ENCODE measurements around the gene SPOCK3.
"Not testable (repeated sequence)": the region's sequence is repeated elsewhere in the genome, so short reads cannot be mapped to it uniquely, and the experiment has no call there.

DNA sequence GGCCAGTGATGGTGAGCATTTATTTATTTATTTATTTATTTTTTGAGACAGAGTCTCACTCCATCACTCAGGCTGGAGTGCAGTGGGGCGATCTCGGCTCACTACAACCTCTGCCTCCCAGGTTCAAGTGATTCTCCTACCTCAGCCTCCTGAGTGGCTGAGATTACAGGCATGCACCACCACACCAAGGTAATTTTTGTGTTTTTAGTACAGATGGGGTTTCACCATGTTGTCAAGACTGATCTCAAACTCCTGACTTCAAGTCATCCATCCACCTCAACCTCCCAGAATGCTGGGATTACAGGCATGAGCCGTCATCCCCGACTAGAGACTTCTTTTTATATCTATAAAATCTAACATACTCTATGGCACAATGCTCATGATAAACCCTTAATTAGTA, 495.1 kb downstream of the SPOCK3 start:
- TF ChIP-seq, protein P1, sequence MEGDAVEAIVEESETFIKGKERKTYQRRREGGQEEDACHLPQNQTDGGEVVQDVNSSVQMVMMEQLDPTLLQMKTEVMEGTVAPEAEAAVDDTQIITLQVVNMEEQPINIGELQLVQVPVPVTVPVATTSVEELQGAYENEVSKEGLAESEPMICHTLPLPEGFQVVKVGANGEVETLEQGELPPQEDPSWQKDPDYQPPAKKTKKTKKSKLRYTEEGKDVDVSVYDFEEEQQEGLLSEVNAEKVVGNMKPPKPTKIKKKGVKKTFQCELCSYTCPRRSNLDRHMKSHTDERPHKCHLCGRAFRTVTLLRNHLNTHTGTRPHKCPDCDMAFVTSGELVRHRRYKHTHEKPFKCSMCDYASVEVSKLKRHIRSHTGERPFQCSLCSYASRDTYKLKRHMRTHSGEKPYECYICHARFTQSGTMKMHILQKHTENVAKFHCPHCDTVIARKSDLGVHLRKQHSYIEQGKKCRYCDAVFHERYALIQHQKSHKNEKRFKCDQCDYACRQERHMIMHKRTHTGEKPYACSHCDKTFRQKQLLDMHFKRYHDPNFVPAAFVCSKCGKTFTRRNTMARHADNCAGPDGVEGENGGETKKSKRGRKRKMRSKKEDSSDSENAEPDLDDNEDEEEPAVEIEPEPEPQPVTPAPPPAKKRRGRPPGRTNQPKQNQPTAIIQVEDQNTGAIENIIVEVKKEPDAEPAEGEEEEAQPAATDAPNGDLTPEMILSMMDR (IDR thresholded peaks at IDR 0.05): not testable (repeated sequence)
- not testable (repeated sequence) for TF ChIP-seq POLR2A (IDR thresholded peaks at IDR 0.05)

All from right lobe of liver (tissue), 4 donors.